ENCODE results near the gene VPREB3.

DNA sequence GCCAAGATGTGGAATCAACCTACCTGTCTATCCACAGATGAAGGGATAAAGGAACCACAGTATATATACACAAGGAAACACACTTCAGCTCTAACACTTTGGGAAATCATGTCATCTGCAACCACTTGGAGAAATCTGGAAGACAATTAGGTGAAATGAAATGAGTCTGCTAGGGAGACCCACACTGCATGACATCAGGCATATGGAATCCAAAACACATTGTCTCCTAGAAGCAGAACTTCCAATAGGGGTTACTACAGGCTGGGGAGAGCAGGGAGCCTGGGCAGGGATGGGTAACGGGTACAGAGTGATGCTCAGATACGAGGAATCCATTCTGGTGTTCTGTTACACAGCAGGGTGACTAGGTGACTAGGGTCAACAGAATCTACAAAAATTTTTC, 45.1 kb downstream of the VPREB3 start:
- TF ChIP-seq, protein P1, sequence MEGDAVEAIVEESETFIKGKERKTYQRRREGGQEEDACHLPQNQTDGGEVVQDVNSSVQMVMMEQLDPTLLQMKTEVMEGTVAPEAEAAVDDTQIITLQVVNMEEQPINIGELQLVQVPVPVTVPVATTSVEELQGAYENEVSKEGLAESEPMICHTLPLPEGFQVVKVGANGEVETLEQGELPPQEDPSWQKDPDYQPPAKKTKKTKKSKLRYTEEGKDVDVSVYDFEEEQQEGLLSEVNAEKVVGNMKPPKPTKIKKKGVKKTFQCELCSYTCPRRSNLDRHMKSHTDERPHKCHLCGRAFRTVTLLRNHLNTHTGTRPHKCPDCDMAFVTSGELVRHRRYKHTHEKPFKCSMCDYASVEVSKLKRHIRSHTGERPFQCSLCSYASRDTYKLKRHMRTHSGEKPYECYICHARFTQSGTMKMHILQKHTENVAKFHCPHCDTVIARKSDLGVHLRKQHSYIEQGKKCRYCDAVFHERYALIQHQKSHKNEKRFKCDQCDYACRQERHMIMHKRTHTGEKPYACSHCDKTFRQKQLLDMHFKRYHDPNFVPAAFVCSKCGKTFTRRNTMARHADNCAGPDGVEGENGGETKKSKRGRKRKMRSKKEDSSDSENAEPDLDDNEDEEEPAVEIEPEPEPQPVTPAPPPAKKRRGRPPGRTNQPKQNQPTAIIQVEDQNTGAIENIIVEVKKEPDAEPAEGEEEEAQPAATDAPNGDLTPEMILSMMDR (conservative IDR thresholded peaks at IDR 0.05): no peak
- TF ChIP-seq EZH2 (IDR thresholded peaks at IDR 0.05; ENCODE audit: low read depth): no peak

Measured in PC-9 (cell line).